ENCODE results near the gene HSPD1. TPM values are rescaled to one million over a fixed set of nuclear protein-coding genes. Genes with fewer than 3 reads are reported as not detected.

Gene HSPD1
- total and polyA plus RNA-seq, 2 of the 13 experiments (the other 11 are each of a cell fraction or from before 2014, with no cell fraction given) = 685 to 2,610 TPM

GRCh38 chr2:197500503-197501131 lies 977 bp upstream of the HSPD1 start (continued):
- TF ChIP-seq SIX1 (CRISPR knock-in tag; IDR thresholded peaks at IDR 0.05; ENCODE audit: borderline replicate concordance) = no peak
- TF ChIP-seq SP1 (IDR thresholded peaks at IDR 0.05) = no peak
- TF ChIP-seq SP1 (CRISPR knock-in tag; IDR thresholded peaks at IDR 0.05) = no peak
- TF ChIP-seq ATF4 (CRISPR knock-in tag; IDR thresholded peaks at IDR 0.05) = no peak
- no peak for TF ChIP-seq ZNF230 (CRISPR knock-in tag; IDR thresholded peaks at IDR 0.05)
- TF ChIP-seq GABPB1 (CRISPR knock-in tag; IDR thresholded peaks at IDR 0.05) = no peak
- no peak for TF ChIP-seq WIZ (CRISPR knock-in tag; IDR thresholded peaks at IDR 0.05)
- no peak for TF ChIP-seq ZBTB26 (CRISPR knock-in tag; IDR thresholded peaks at IDR 0.05; ENCODE audit: borderline replicate concordance)
- no peak for TF ChIP-seq ZNF34 (CRISPR knock-in tag; IDR thresholded peaks at IDR 0.05; ENCODE audit: borderline replicate concordance)
- TF ChIP-seq ZNF18 (CRISPR knock-in tag; IDR thresholded peaks at IDR 0.05; ENCODE audit: insufficient replicate concordance) = no peak
- no peak for TF ChIP-seq ZNF552 (CRISPR knock-in tag; IDR thresholded peaks at IDR 0.05; ENCODE audit: borderline replicate concordance)
- peak; percentile 15; the same call in 1 of the 2 replicates for TF ChIP-seq TIGD3 (CRISPR knock-in tag; IDR thresholded peaks at IDR 0.05; ENCODE audit: borderline replicate concordance)
- peak; percentile 55; the same call in 1 of the 2 replicates for TF ChIP-seq ZNF879 (CRISPR knock-in tag; IDR thresholded peaks at IDR 0.05)
- no peak for TF ChIP-seq SRSF4 (IDR thresholded peaks at IDR 0.05; ENCODE audit: low read depth, low read length, poor library complexity, severe bottlenecking)
- no peak for TF ChIP-seq ZNF577 (CRISPR knock-in tag; IDR thresholded peaks at IDR 0.05; ENCODE audit: borderline replicate concordance, low read depth)
- no peak for TF ChIP-seq NCOA2 (CRISPR knock-in tag; IDR thresholded peaks at IDR 0.05)
- TF ChIP-seq PHF8 (CRISPR knock-in tag; IDR thresholded peaks at IDR 0.05) = peak; percentile 48; the same call in 1 of the 2 replicates
- TF ChIP-seq ZNF296 (CRISPR knock-in tag; conservative IDR thresholded peaks at IDR 0.05) = peak; percentile 31; the same call in 1 of the 2 replicates
- no peak for TF ChIP-seq ZNF7 (CRISPR knock-in tag; IDR thresholded peaks at IDR 0.05)
- TF ChIP-seq MXD1 (CRISPR knock-in tag; IDR thresholded peaks at IDR 0.05) = no peak
- no peak for TF ChIP-seq AHR (CRISPR knock-in tag; IDR thresholded peaks at IDR 0.05)
- TF ChIP-seq E2F2 (CRISPR knock-in tag; IDR thresholded peaks at IDR 0.05; ENCODE audit: borderline replicate concordance) = no peak
